Large intestine (tissue), 3 donors: ENCODE results near the gene SELENON. TPM values are rescaled to one million over a fixed set of nuclear protein-coding genes. Genes with fewer than 3 reads are reported as not detected.

Experiments used
- DNase-seq, 2 donors: peaks; one replicate each; pipeline versions ENCODE4 v3.0.0 to v3.0.0-alpha.2; 2013
- H3K27ac ChIP-seq: one replicate; pipeline ENCODE4 v1.5.1; 2013; ENCODE audit warnings: low read length
- H3K27me3 ChIP-seq: 2 replicates; pipeline ENCODE4 v1.6.1; 2013; ENCODE audit warnings: low read length; ENCODE audit not compliant: control insufficient read depth, insufficient read depth
- H3K36me3 ChIP-seq: 2 replicates; pipeline ENCODE4 v1.6.1; 2013; ENCODE audit warnings: low read length; ENCODE audit not compliant: control insufficient read depth, insufficient read depth
- H3K4me1 ChIP-seq: one replicate; pipeline ENCODE4 v1.6.1; 2013; ENCODE audit warnings: low read length; ENCODE audit not compliant: control insufficient read depth, insufficient read depth
- H3K4me3 ChIP-seq: one replicate; pipeline ENCODE4 v1.5.1; 2013; ENCODE audit warnings: low read length
- H3K9me3 ChIP-seq: one replicate; pipeline ENCODE4 v1.6.1; 2013; ENCODE audit warnings: mild to moderate bottlenecking, low read depth, low read length, moderate library complexity; ENCODE audit not compliant: control insufficient read depth
- whole genome bisulfite sequencing: methylation state at CpG from one replicate; pipeline ENCODE4 v1.1.5; 2013; ENCODE audit warnings: low lambda C conversion rate; ENCODE audit not compliant: insufficient coverage; 5-methylcytosine and 5-hydroxymethylcytosine counted together
- polyA plus RNA-seq: library from polyadenylated mRNA; unstranded; fragments of 120-200 nt; gene quantifications from one replicate; pipeline ENCODE4 v1.2.1, GENCODE V29; 2013

The SELENON gene
- polyA plus RNA-seq, 1 donor, result 62.9 TPM

DNA sequence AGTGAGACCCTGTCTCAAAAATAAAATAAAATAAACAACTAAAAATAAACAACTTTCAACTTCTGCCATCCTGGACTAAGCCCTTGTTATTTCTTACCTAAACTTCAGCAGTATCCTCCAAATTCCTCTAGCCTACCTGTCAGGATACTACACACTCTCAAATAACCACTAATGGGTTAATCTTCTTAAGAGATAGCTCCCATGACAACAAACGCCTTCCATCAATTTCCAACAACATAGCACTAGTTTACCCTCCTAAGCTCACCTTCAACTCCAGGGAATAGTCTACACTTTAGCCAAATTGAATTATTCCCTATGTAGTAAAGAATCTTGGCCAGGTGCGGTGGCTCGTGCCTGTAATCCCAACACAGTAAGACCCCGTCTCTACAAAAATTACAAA lies 47.9 kb downstream of the SELENON start:
- Histone ChIP-seq H3K27me3 (no peaks in the 10 kb centered on the region), H3K27ac (no peak overlapping the region), H3K4me3 (no peak overlapping the region), H3K4me1 (no peaks in the 10 kb centered on the region), H3K36me3 (no peaks in the 10 kb centered on the region), H3K9me3 (no peaks in the 10 kb centered on the region)
- no peak for DNase-seq
- no CpG with 5 or more reads among the region's 4 CpGs for WGBS

DNA sequence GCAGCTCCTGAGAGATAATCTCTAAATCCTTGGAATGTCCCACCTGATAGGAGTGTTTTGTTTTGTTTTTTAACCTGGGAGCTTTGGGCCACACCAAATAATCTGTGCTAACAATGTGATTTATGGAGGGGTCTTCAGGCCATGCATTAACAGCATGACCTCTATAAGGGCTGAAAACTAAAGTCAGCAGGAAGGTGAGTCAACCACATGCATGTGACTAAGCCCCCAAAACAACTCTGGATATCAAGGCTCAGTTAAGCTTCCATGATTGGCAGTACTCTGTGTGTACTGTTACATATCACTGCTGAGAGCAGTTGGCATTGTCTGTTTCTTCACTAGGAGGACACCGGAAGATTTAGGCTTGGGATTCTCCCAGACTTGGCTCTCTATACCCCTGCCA lies 48.5 kb downstream of the SELENON start:
- no peak for DNase-seq
- WGBS, result no CpG with 5 or more reads among the region's 1 CpG

DNA sequence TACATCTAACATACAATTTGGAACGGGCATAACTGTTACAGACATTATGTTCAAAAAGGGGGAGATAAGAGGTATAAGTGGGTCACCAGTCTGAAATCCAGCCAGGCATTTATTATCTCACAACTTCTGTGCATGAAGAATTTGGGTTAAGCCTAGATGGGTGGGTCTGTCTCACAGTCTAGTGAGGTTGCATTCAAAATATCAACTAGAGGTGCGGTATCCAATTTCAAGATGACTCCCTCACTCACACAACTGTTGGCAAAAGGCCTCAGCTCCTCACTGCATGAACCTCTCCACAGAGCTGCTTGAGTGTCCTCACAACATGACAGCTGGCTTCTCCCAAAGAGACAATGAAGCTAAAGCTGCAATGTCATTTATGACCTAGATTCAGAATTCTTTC lies 54.6 kb downstream of the SELENON start:
- no CpG with 5 or more reads among the region's 2 CpGs for WGBS
- H3K4me1 ChIP-seq, result peaks cover 6% of the 10 kb centered on the region
- no peaks in the 10 kb centered on the region for H3K36me3 ChIP-seq
- no peak overlapping the region for H3K4me3 ChIP-seq
- no peaks in the 10 kb centered on the region for H3K9me3 ChIP-seq
- H3K27me3 ChIP-seq, result no peaks in the 10 kb centered on the region
- H3K27ac ChIP-seq, result no peak overlapping the region
- no peak for DNase-seq

More for the DNA sequence above, 48.5 kb downstream of the SELENON start:
- Histone ChIP-seq H3K36me3 (no peaks in the 10 kb centered on the region), H3K4me3 (no peak overlapping the region), H3K4me1 (no peaks in the 10 kb centered on the region), H3K27ac (no peak overlapping the region), H3K9me3 (no peaks in the 10 kb centered on the region), H3K27me3 (no peaks in the 10 kb centered on the region)

DNA sequence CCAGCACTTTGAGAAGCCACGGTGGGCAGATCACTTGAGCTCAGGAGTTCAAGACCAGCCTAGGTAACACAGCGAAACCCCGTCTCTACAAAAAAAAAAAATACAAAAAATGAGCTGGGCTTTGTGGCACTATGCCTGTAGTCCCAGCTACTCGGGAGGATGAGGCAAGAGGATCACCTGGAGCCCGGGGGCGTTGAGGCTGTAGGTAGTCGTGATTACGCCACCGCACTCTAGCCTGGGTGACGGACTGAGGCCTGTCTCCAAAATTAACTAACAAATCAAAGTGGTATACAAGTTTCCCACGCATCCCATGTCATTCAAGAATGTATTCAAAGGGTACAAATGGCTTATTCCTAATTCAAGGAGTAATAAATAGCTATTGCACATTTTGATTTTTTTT lies 56.9 kb downstream of the SELENON start:
- Histone ChIP-seq H3K27ac (no peak overlapping the region), H3K9me3 (peaks cover 4% of the 10 kb centered on the region), H3K27me3 (no peaks in the 10 kb centered on the region), H3K4me1 (peaks cover 18% of the 10 kb centered on the region), H3K36me3 (peaks cover under 1% of the 10 kb centered on the region), H3K4me3 (no peak overlapping the region)
- no peak for DNase-seq
- no CpG with 5 or more reads among the region's 11 CpGs for WGBS

DNA sequence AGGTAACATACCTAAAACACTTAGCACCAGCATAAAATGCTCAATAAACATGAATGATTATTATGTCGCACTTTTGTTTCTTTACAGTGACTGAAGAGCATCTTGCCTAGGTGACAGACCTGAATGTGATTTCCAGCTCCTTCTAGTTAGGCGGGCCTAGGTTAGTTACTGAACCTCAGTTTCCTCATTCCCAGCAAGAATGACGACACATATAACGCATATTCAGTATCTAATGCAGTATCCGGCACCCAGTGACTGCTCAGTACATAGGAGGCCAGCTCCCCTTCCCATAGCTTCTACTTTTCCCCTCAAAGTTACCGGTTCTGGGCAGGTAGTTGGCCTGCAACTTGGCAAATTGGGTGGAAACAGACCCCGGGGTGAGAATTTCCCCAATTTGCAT lies 58.5 kb downstream of the SELENON start:
- Histone ChIP-seq H3K4me1 (peaks cover 18% of the 10 kb centered on the region), H3K27me3 (no peaks in the 10 kb centered on the region), H3K4me3 (peak overlapping the region; percentile 47), H3K36me3 (peaks cover 16% of the 10 kb centered on the region), H3K9me3 (peaks cover 4% of the 10 kb centered on the region), H3K27ac (no peak overlapping the region)
- DNase-seq, result peak in 1 of 2 donors; percentile 22
- no CpG with 5 or more reads among the region's 7 CpGs for WGBS

DNA sequence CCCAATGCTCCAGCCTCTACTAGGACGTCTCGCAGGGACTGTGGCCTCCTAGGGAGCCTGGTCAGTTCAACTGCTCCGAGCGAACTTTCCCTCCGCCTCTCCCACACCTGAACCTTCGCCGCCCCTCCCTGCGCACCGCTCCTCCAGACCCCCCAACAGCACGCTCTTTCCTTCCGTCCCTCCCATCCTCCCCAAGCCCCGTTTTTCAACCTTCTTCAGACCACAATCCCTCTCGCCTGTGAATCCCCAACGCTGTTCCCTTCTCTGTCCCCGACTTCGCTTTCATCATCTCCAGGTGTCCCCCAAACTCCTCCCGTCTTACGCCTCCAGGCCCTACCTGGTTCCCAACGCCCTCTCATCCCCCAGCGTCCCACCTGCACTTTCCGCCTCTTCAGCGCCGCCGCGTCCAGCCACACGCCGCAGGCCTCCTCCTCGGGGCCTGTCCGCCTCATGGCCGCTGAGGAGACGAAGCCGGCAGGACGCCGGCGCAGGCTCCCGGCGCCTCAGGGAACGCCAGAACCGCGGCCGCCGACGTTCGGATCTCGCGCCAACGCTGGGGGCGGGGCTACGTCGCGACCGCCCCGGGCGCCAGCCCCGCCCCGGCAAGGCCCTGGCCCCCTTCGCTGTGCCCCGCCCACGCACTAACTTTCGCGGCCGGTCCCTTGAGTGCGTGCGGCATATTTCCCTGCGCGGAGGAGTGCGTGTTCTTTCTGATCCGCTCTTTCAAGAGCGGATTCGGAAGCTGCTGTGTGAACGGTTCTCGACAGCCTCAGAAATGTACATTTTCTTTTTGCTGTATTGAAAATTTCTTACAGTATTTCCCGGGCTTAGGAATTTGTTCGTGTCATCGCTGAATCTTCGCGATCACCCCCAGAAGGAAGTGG lies 59.2 kb downstream of the SELENON start, which contains the start of gene AUNIP:
Gene AUNIP, minus strand, starts transcription at position 552 of the 884 bp plus-strand sequence. Its CDS starts 100 bp downstream, at position 452.
- Histone ChIP-seq H3K4me1 (peaks cover 18% of the 10 kb centered on the region), H3K27me3 (no peaks in the 10 kb centered on the region), H3K27ac (peak within 1 kb of the TSS; percentile 84), H3K9me3 (peaks cover 4% of the 10 kb centered on the region), H3K36me3 (peaks cover 21% of the 10 kb centered on the region), H3K4me3 (peak within 1 kb of the TSS; percentile 59)
- WGBS, result no CpG with 5 or more reads among the region's 77 CpGs
- DNase-seq, result peak; percentile 84 to 91

DNA sequence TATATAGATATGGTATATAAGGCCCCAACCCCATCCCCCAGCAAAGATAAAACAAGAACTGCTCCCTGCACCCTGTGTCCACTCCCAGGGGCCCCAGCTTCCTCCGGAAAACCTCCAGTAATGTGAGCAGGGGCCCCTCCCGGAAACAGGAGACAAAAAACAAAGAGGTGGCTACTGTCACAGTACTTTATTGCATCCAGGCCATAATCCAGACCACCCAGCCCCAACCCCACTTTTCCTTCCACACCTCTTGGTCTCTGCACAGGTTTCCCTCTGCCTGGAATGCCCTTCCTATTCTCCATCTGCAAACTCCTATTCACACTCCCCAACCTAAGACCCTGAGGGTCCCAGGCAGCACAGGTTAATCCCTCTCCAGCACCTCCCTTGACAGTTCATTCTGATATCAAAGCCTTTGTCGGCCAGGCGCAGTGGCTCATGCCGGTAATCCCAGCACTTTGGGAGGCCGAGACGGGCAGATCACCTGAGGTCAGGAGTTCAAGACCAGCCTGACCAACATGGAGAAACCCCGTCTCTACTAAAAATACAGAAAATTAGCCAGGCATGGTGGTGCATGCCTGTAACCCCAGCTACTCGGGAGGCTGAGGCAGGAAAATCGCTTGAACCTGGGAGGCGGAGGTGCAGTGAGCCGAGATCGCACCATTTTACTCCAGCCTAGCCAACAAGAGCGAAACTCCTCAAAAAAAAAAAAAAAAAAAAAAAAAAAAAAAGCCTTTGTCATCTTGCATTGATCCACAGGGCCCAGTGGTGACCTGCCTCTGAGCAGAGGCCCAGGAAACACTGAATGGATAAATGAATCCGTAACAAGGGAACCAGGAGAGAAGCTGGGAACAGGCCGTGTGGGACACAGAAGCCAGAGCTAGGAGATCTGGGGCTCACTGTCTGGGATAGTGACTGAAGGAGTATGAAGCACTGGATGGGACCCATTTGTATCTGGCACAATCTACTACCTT lies 61.6 kb downstream of the SELENON start:
- Histone ChIP-seq H3K36me3 (peaks cover 24% of the 10 kb centered on the region), H3K4me3 (no peak overlapping the region), H3K4me1 (peaks cover 24% of the 10 kb centered on the region), H3K9me3 (peaks cover 4% of the 10 kb centered on the region), H3K27ac (peak overlapping the region; percentile 56), H3K27me3 (no peaks in the 10 kb centered on the region)
- peak; percentile 60 to 88 for DNase-seq
- WGBS, result no CpG with 5 or more reads among the region's 16 CpGs

DNA sequence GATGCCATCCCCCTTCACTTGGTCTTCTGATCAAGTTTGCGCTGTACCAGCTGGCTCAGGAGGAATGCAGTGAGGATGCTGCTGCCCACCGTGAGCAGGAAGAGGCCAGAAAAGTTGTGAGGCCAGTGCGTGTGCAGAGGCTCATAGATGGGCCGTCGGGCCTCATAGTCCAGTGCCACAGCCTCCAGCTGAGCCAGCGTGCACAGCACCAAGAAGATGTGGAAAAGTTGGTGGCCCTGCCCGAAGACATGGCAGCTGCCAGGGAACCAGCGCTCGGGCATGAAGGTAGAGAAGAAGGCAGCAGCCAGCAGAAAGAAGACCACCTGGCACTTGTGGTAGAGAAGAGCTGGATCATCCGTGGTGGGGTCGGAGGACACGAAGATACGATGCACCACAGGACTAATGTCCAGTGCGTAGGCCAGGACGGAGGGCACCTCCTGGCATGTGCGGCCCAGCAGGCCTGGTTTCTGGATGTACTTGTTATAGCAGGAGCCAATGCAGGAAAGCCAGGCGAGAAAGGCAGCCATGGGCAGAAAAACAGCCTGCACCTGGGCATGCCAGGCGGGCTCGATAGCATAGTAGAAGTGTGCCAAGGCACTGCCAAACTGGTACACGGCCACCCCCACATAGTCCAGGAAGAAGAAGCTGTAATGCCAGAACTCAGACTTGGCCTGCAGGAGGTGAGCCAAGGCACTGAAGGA lies 62.9 kb downstream of the SELENON start:
- H3K27ac ChIP-seq, result no peak overlapping the region
- H3K27me3 ChIP-seq, result no peaks in the 10 kb centered on the region
- peaks cover 24% of the 10 kb centered on the region for H3K36me3 ChIP-seq
- H3K9me3 ChIP-seq, result peaks cover 4% of the 10 kb centered on the region
- peaks cover 35% of the 10 kb centered on the region for H3K4me1 ChIP-seq
- H3K4me3 ChIP-seq, result no peak overlapping the region
- DNase-seq, result no peak
- WGBS, result 80% methylated on average over 1 of the region's 20 CpGs

DNA sequence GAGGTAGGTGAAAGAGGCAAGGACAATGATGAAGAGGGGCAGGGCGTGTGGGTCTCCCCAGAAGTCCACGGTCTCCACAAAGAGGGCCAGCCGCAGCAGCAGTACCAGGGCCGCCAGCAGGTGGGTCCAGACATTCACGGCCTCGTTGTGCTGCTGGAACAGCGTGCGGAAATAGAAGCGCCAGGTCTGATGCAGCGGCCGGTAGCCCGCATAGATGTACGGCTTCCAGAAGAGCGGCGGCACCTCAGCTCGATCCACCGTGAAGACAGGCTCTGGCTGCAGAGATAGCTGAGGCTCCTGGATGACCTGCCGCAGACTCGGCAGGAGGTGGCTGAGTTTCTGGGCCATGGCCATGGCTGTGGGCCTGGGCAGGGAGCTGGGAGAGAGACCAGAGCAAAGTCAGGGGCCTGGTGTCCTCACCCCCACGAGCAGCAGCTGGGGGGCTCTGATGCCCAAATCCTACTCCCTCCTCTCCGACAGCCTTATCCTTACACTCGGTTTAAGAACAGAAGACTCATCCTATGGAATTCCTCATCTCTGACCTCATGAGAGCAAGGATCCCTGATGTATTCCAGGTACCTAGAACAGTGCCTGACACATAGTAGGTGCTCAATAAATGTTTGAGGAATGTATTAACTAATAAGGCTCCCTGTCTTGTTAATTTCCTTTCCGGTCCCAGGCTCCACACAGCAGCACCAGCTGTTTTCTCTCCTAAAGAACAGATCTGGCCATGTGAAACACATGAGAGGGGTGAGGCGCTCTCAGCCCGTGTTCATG lies 63.7 kb downstream of the SELENON start:
- WGBS, result no CpG with 5 or more reads among the region's 25 CpGs
- no peak overlapping the region for H3K27ac ChIP-seq
- peaks cover 4% of the 10 kb centered on the region for H3K9me3 ChIP-seq

More for the DNA sequence above, 63.7 kb downstream of the SELENON start:
- peaks cover 40% of the 10 kb centered on the region for H3K4me1 ChIP-seq
- DNase-seq, result no peak
- H3K27me3 ChIP-seq, result no peaks in the 10 kb centered on the region
- no peak overlapping the region for H3K4me3 ChIP-seq
- peaks cover 24% of the 10 kb centered on the region for H3K36me3 ChIP-seq
